Transverse colon (tissue), 3 donors: ENCODE results near the gene VAPA.

Source experiments
- CTCF ChIP-seq, 5 experiments: fragments of 200-600 bp in 3 of 5; fragments of 450-650 bp in 2 of 5; sonication (generic) in 3 of 5; IDR thresholded peaks; 1 replicate in 2 of 5; 2 replicates in 3 of 5; pipeline ENCODE4 v1.5.1; 2016 to 2017; ENCODE audit warnings: antibody characterized with exemption in 5 of 5, inconsistent platforms in 3 of 5, mild to moderate bottlenecking in 2 of 5, moderate library complexity in 1 of 5
- EP300 ChIP-seq: sonication (generic); formaldehyde crosslinking; IDR thresholded peaks from one replicate; pipeline ENCODE4 v1.6.1; 2017; ENCODE audit warnings: antibody characterized with exemption, low read depth
- POLR2A ChIP-seq: fragments of 450-650 bp; IDR thresholded peaks from one replicate; pipeline ENCODE4 v1.6.1; 2016; ENCODE audit warnings: antibody characterized with exemption, mild to moderate bottlenecking, moderate library complexity

GRCh38 chr18:9958861-9959399 is 45.1 kb downstream of the VAPA start:
- no peak for TF ChIP-seq POLR2A
- no peak for TF ChIP-seq CTCF (IDR thresholded peaks at IDR 0.05)
- no peak for TF ChIP-seq EP300
